Astrocyte (in vitro differentiated cells and primary cell): ENCODE data around the gene TNFAIP8L3. TPM values are rescaled to one million over a fixed set of nuclear protein-coding genes. Genes with fewer than 3 reads are reported as not detected.

ENCODE experiments used
- DNase-seq: peaks from one replicate; pipeline ENCODE4 v3.0.0-alpha.2; 2010; ENCODE audit warnings: low read depth
- FAIRE-seq: peaks from 2 replicates; lab custom pipeline; 2011; peaks lifted over from hg19 to GRCh38; lab: Jason Lieb, UNC
- H2AFZ ChIP-seq: 2 replicates; pipeline ENCODE4 v1.6.0; 2012; ENCODE audit warnings: low read depth, low read length, inconsistent platforms
- H3K27ac ChIP-seq: 2 replicates; pipeline ENCODE4 v1.5.1; 2011; ENCODE audit warnings: low read depth, low read length, inconsistent platforms
- H3K27me3 ChIP-seq: 2 replicates; pipeline ENCODE4 v1.6.0; 2011; ENCODE audit warnings: low read length, inconsistent platforms; ENCODE audit not compliant: insufficient read depth
- H3K36me3 ChIP-seq: 2 replicates; pipeline ENCODE4 v1.5.1; 2011; ENCODE audit warnings: low read length, inconsistent platforms; ENCODE audit not compliant: insufficient read depth
- H3K4me1 ChIP-seq: 2 replicates; pipeline ENCODE4 v1.5.1; 2011; ENCODE audit warnings: low read length, inconsistent platforms; ENCODE audit not compliant: insufficient read depth
- H3K4me2 ChIP-seq: 2 replicates; pipeline ENCODE4 v1.6.0; 2012; ENCODE audit warnings: low read length, inconsistent platforms
- H3K4me3 ChIP-seq: 2 replicates; pipeline ENCODE4 v1.5.1; 2011; ENCODE audit warnings: low read depth, mild to moderate bottlenecking, low read length, inconsistent platforms; ENCODE audit not compliant: insufficient read depth
- H3K79me2 ChIP-seq: 2 replicates; pipeline ENCODE4 v1.6.0; 2012; ENCODE audit warnings: mild to moderate bottlenecking, low read length, inconsistent platforms; ENCODE audit not compliant: insufficient read depth
- H3K9ac ChIP-seq: 2 replicates; pipeline ENCODE4 v1.6.0; 2012; ENCODE audit warnings: mild to moderate bottlenecking, low read length, inconsistent platforms
- H3K9me3 ChIP-seq: 2 replicates; pipeline ENCODE4 v1.5.1; 2012; ENCODE audit warnings: low read depth, mild to moderate bottlenecking, low read length, inconsistent platforms; ENCODE audit not compliant: insufficient read depth
- H4K20me1 ChIP-seq: 2 replicates; pipeline ENCODE4 v1.6.0; 2012; ENCODE audit warnings: low read length, inconsistent platforms; ENCODE audit not compliant: insufficient read depth
- H3K27ac Mint-ChIP-seq: one replicate; pipeline ENCODE4 v1.8.0; 2021; ENCODE audit warnings: mild to moderate bottlenecking, mixed read lengths; ENCODE audit not compliant: unreplicated experiment
- H3K27me3 Mint-ChIP-seq: one replicate; pipeline ENCODE4 v1.8.0; 2021; ENCODE audit warnings: low read depth, mixed read lengths; ENCODE audit not compliant: unreplicated experiment
- H3K36me3 Mint-ChIP-seq: one replicate; pipeline ENCODE4 v1.8.0; 2021; ENCODE audit warnings: low read depth, mixed read lengths; ENCODE audit not compliant: unreplicated experiment
- H3K4me1 Mint-ChIP-seq: one replicate; pipeline ENCODE4 v1.8.0; 2021; ENCODE audit warnings: low read depth, mixed read lengths; ENCODE audit not compliant: unreplicated experiment
- H3K4me3 Mint-ChIP-seq: one replicate; pipeline ENCODE4 v1.8.0; 2021; ENCODE audit warnings: mild to moderate bottlenecking, moderate library complexity, mixed read lengths; ENCODE audit not compliant: unreplicated experiment
- H3K9me3 Mint-ChIP-seq: one replicate; pipeline ENCODE4 v1.8.0; 2021; ENCODE audit warnings: mild to moderate bottlenecking, mixed read lengths; ENCODE audit not compliant: unreplicated experiment
- EZH2 ChIP-seq: IDR thresholded peaks from 2 replicates; pipeline ENCODE4 v1.6.1; 2012; ENCODE audit warnings: mild to moderate bottlenecking, low read length, inconsistent platforms; ENCODE audit not compliant: insufficient read depth
- total RNA-seq: library from RNA; stranded (reverse); gene quantifications from 2 replicates; pipeline ENCODE4 v1.2.1, GENCODE V29; 2021
- TF ChIP-seq, protein P1 (sequence below): IDR thresholded peaks from 2 replicates; pipeline ENCODE4 v1.5.1; 2011; ENCODE audit warnings: low read depth, mild to moderate bottlenecking, inconsistent platforms, low read length, moderate library complexity; ENCODE audit not compliant: insufficient read depth

TNFAIP8L3 gene
- total RNA-seq, 1 donor from 2014 or later: 1.1 TPM

- H3K36me3 Mint-ChIP-seq: peaks cover 2% of the 10 kb centered on the region
Measured at GRCh38 chr15:51088585-51088984, 6.1 kb downstream of the TNFAIP8L3 start.

DNA sequence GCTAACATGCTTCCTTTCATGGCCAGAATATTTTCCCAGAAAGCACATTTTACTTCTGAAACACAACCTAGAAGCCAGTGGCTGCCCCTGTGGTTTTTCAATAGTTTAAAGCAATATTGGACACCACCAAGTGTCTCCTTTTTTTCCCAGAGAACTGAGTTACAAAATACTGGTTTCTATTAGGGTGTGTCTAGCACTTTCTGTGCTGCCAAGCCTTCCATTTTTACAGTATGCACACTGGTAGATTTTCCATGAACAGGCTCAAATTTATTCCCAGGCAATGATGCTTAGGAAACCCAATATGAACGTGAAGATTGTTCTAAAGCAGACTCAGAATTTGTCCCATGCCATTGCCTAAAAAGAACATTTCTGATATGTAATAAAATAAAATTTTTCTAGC, 7.2 kb downstream of the TNFAIP8L3 start:
- Histone ChIP-seq H3K9me3 (no peaks in the 10 kb centered on the region), H3K4me2 (no peak overlapping the region), H3K27ac (no peak overlapping the region), H3K36me3 (no peaks in the 10 kb centered on the region), H3K4me3 (no peak overlapping the region), H2AFZ (no peak overlapping the region), H3K4me1 (no peaks in the 10 kb centered on the region), H4K20me1 (no peaks in the 10 kb centered on the region), H3K9ac (no peak overlapping the region), H3K27me3 (peaks cover 28% of the 10 kb centered on the region), H3K79me2 (no peaks in the 10 kb centered on the region)
- Mint-ChIP-seq H3K4me1 (peaks cover 11% of the 10 kb centered on the region), H3K27me3 (peaks cover 39% of the 10 kb centered on the region), H3K27ac (no peak overlapping the region), H3K4me3 (no peak overlapping the region), H3K36me3 (peaks cover 2% of the 10 kb centered on the region), H3K9me3 (no peaks in the 10 kb centered on the region)
- FAIRE-seq: no peak
- TF ChIP-seq, protein P1, sequence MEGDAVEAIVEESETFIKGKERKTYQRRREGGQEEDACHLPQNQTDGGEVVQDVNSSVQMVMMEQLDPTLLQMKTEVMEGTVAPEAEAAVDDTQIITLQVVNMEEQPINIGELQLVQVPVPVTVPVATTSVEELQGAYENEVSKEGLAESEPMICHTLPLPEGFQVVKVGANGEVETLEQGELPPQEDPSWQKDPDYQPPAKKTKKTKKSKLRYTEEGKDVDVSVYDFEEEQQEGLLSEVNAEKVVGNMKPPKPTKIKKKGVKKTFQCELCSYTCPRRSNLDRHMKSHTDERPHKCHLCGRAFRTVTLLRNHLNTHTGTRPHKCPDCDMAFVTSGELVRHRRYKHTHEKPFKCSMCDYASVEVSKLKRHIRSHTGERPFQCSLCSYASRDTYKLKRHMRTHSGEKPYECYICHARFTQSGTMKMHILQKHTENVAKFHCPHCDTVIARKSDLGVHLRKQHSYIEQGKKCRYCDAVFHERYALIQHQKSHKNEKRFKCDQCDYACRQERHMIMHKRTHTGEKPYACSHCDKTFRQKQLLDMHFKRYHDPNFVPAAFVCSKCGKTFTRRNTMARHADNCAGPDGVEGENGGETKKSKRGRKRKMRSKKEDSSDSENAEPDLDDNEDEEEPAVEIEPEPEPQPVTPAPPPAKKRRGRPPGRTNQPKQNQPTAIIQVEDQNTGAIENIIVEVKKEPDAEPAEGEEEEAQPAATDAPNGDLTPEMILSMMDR: no peak
- TF ChIP-seq EZH2: no peak
- DNase-seq: no peak

More at GRCh38 chr15:51088585-51088984, 6.1 kb downstream of the TNFAIP8L3 start:
- H3K27me3 ChIP-seq: peaks cover 37% of the 10 kb centered on the region
- H4K20me1 ChIP-seq: no peaks in the 10 kb centered on the region
- H2AFZ ChIP-seq: no peak overlapping the region
- Mint-ChIP-seq H3K27ac (no peak overlapping the region), H3K27me3 (peaks cover 50% of the 10 kb centered on the region), H3K9me3 (no peaks in the 10 kb centered on the region), H3K4me3 (no peak overlapping the region), H3K4me1 (peaks cover 11% of the 10 kb centered on the region)
- no peaks in the 10 kb centered on the region for H3K4me1 ChIP-seq
- DNase-seq: no peak
- no peaks in the 10 kb centered on the region for H3K36me3 ChIP-seq
- no peak for FAIRE-seq
- H3K9ac ChIP-seq: no peak overlapping the region
- no peaks in the 10 kb centered on the region for H3K9me3 ChIP-seq
- H3K4me2 ChIP-seq: no peak overlapping the region
- TF ChIP-seq, protein P1: no peak
- TF ChIP-seq EZH2: no peak
- H3K4me3 ChIP-seq: no peak overlapping the region
- H3K27ac ChIP-seq: no peak overlapping the region
- no peaks in the 10 kb centered on the region for H3K79me2 ChIP-seq

GRCh38 chr15:51086409-51086808, 8.3 kb downstream of the TNFAIP8L3 start:
- Histone ChIP-seq H4K20me1 (no peaks in the 10 kb centered on the region), H3K9ac (no peak overlapping the region), H3K27ac (no peak overlapping the region), H3K9me3 (no peaks in the 10 kb centered on the region), H3K27me3 (peaks cover 23% of the 10 kb centered on the region), H3K4me3 (no peak overlapping the region), H2AFZ (no peak overlapping the region), H3K36me3 (no peaks in the 10 kb centered on the region), H3K4me1 (no peaks in the 10 kb centered on the region), H3K4me2 (no peak overlapping the region), H3K79me2 (no peaks in the 10 kb centered on the region)
- no peak overlapping the region for H3K4me3 Mint-ChIP-seq
- TF ChIP-seq EZH2: no peak
- no peaks in the 10 kb centered on the region for H3K9me3 Mint-ChIP-seq
- H3K27me3 Mint-ChIP-seq: peaks cover 31% of the 10 kb centered on the region
- peaks cover 4% of the 10 kb centered on the region for H3K36me3 Mint-ChIP-seq
- no peak for FAIRE-seq
- H3K27ac Mint-ChIP-seq: no peak overlapping the region
- peaks cover 11% of the 10 kb centered on the region for H3K4me1 Mint-ChIP-seq
- no peak for DNase-seq
